HG02973 (cell line): ENCODE data around the gene RNU6-9.

Source experiments
- ATAC-seq: cut with Tn5 transposase; IDR thresholded peaks from one replicate; pipeline ENCODE4 v1.9.1; 2021; ENCODE audit warnings: moderate library complexity; ENCODE audit not compliant: unreplicated experiment

RNU6-9 gene

DNA sequence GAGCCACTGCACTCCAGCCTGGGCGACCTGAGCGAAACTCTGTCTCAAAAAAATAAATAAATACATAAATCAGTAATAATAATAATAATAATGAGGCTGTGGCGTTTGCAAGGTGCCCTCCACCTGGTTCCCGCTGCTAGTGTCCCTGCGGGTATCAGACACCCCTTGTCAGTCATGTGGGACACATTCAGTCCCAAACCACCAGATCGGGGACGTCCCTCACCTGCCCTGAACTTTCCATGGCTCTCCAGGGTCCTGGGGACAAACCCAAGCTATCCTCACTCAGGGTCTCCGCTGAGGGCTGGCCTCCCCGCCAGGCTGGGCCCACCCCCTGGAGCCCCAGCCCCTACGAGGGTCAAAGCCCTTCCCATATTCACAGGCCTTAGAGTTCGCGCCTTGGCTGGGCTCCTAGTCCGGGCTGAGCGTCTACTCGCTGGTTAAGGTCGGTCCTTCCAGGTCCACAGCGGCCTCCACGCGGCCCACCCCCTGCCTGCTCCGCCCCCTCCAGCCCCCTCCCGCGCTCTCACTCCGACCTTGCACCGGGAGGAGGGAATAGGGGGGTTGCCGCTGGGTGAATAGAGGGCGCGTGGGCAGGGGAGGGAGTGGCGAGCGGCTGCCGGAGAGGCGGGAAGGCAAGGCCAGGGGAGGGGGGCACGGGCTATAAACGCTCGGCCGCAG lies 23.5 kb downstream of the RNU6-9 start:
- no peak for ATAC-seq

GRCh38 chr19:917323-918151 lies 24.3 kb downstream of the RNU6-9 start, which contains the start of gene KISS1R:
TSS of gene KISS1R (plus strand) at chr19:917333. CDS start at chr19:917503, 170 bp downstream.
- ATAC-seq: no peak

DNA sequence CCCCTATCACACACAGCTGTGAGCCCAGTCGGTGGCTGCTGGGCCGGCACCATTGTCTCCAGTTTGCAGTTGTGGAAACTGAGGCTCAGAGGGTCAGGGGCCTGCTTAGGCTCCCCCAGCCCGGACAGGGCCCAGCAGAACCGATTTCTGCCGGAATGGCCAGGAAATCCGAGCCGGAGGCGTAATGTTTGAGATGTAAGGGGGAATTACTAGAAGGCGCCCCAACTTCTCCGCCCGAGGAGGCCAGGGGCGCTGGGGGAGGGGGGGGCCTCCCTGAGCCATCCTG lies 24.8 kb downstream of the RNU6-9 start:
- no peak for ATAC-seq

DNA sequence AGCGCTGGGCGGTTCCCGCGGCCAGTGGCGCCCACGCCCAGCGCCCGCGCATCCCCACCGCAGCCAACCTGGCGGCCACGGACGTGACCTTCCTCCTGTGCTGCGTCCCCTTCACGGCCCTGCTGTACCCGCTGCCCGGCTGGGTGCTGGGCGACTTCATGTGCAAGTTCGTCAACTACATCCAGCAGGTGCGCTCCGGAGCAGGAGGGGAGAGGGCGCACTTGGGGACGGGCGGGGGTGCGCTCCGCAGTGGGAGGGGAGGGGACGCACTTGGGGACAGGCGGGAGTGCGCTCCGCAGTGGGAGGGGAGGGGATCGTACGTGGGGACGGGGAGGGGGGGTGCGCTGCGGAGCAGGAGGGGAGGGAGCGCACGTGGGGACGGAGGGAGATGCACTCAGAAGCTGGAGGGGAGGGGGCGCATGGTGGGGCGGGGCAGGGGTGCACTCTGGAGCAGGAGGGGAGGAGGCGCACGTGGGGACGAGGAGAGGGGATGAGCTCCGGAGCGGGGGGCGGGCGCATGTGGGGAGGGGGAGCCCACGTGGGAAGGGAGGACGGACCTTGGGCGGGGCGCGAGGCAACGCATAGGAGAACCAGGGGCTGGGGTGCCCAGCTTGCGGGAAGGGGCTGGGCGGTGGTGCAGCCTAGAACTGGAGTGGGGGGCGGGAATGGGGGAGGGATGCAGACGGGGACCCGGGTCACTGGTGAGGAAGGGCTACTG lies 25.4 kb downstream of the RNU6-9 start:
- ATAC-seq: no peak

DNA sequence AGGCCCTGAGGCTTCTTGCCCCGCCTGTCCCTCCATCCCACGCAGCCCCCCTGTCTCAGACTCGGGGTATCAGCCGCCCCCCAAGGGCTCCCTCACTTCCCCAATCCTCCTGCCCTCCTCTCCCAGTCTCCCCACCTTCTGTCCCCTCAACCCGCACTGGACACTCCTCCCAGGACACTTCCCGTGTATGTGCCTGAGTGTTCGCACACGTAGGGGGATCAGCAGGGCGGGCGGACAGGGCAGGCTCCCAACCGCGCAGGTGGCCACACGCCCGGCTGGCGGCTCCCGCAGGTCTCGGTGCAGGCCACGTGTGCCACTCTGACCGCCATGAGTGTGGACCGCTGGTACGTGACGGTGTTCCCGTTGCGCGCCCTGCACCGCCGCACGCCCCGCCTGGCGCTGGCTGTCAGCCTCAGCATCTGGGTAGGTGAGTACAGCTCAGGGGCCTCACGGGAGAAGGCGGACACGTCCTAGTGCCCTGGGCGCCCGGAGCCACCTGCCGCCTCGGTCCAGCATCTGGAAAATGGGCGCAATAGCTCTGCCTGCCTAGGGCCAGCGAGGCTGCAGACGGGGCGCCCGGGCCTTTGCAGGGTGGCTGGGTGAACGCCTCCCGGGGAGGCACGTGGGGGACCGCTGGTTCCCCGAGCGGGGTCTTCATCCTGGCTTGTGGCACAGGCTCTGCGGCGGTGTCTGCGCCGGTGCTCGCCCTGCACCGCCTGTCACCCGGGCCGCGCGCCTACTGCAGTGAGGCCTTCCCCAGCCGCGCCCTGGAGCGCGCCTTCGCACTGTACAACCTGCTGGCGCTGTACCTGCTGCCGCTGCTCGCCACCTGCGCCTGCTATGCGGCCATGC lies 26.1 kb downstream of the RNU6-9 start:
- no peak for ATAC-seq

- ATAC-seq: no peak
Measured at GRCh38 chr19:920051-920864, 27.0 kb downstream of the RNU6-9 start.

DNA sequence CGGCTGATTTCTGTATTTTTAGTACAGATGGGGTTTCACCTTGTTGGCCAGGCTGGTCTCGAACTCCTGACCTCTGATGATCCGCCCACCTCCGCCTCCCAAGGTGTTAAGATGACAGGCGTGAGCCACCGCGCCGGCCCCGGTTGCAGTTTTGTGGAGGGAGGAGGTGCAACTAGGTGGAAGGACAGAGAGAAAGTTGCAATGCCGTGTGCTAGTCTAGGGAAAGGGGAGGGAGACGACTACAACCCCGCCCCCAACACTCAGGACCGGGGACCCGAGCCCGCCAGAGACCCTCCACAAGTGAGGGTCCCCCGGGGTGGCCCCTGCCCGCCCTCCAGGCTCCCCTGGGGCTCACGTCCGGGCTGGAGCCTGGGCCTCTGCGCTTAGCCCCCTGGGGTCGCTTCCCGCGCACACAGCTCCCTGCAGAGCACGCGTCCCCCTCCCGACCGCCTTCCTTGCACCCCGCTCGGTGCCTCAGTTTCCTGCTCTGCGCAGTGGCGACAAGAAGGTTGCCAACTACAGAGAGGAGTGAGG lies 31.3 kb downstream of the RNU6-9 start:
- no peak for ATAC-seq

GRCh38 chr19:925087-925525 lies 31.8 kb downstream of the RNU6-9 start:
- peak; percentile 30 for ATAC-seq

- ATAC-seq: peak; percentile 41
Measured at GRCh38 chr19:925526-926322, 32.4 kb downstream of the RNU6-9 start, which contains the start of gene ARID3A. TSS of gene ARID3A (plus strand) at chr19:926035. CDS start at chr19:929529, 3,494 bp downstream.

GRCh38 chr19:926323-926588 lies 33.0 kb downstream of the RNU6-9 start:
- no peak for ATAC-seq

- ATAC-seq: no peak
Measured at GRCh38 chr19:926589-927350, 33.5 kb downstream of the RNU6-9 start.

GRCh38 chr19:927351-927779 lies 34.1 kb downstream of the RNU6-9 start:
- no peak for ATAC-seq

DNA sequence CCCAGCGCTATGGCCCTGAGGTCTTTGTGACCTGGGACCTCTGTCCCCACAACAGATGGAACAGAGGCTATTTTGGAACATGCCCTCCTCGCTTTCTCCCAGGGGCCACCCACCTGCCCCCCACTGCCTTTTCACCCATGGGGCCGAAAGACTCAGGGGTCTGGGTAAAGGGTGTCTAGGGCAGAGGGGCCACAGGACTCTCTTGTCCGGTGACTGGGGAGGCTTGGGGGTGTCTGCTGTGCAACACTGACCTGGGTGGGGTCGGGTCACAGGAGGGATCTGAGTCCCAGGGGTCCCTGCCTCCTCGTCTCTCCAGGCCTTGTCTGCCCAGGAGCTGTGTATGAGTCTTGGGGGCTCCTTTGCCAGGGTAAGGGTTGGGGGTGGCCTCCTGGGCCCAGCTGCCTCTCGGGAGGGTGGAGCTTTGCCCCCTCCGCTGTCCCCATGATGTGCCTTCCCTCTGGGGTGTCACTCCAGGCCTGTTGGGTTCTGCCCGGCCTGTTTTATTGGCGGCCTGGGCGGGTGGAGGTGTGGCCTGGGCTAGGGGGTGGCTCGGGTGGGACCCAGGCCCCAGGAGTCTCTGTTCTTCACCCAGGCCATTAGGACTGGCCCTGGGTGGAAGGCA lies 34.6 kb downstream of the RNU6-9 start:
- no peak for ATAC-seq

DNA sequence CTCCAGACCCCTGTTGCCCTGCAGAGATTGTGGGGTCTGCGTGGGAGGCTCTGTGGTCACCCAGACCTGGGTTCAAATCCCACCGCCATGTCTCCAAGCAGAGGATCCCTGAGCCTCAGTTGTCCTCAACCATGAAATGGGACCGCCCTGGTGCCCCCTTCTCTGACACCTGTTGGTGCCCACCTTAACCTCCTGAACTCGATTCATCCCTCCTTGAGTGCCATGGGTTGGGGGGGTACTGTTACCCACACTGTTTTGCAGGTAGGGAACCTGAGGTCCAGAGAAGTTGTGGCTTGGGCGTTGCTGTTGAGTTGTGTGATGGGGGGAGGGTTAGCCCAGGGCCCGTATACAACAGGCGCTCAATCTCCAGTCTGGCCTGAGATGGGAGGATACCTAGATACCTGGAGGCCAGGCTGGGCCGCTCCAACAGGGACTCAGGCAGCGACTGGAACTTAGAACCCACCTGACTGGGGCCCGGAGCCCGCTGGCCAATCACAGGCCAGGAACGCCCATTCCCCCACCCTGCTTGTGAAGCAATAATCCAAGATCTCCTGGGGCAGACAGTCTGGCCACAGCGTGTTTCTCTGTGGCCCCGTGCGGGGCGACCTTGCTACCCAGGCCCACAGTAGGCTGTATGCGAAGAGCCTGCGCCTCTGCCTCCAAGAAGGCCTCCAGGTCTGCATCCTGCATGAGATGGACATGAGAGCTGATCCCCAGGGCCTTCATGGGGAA lies 35.4 kb downstream of the RNU6-9 start:
- ATAC-seq: no peak

DNA sequence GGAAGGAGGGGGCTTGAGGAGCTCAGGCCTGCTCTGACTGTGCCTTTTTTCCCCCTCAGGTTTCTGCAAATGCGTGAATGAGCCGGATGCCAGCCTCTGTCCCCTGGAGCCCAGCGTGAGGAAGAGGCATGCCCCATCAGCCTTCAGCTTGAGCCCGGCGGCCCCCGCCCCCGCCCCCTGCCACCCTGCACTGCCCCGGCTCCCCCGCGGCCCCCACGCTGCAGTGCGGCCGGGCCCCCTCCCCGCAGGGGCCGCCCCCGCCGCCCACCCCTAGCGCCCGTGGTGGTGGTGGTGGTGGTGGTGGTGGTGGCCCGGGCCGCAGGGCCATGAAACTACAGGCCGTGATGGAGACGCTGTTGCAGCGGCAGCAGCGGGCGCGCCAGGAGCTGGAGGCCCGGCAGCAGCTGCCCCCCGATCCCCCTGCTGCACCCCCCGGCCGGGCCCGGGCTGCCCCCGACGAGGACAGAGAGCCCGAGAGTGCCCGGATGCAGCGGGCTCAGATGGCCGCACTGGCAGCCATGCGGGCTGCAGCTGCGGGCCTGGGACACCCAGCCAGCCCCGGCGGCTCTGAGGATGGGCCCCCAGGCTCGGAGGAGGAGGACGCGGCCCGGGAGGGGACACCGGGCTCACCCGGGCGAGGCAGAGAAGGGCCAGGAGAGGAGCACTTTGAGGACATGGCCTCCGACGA lies 36.1 kb downstream of the RNU6-9 start:
- no peak for ATAC-seq

- no peak for ATAC-seq
Measured at GRCh38 chr19:929891-930258, 36.6 kb downstream of the RNU6-9 start.
